ENCODE measurements around the gene NCOA6.

Gene NCOA6

GRCh38 chr20:34774449-34774848 lies 51.0 kb downstream of the NCOA6 start:
- DNase-seq (ENCODE audit: low spot score), result no peak

GRCh38 chr20:34773726-34774125 lies 51.7 kb downstream of the NCOA6 start:
- TF ChIP-seq, protein P1, sequence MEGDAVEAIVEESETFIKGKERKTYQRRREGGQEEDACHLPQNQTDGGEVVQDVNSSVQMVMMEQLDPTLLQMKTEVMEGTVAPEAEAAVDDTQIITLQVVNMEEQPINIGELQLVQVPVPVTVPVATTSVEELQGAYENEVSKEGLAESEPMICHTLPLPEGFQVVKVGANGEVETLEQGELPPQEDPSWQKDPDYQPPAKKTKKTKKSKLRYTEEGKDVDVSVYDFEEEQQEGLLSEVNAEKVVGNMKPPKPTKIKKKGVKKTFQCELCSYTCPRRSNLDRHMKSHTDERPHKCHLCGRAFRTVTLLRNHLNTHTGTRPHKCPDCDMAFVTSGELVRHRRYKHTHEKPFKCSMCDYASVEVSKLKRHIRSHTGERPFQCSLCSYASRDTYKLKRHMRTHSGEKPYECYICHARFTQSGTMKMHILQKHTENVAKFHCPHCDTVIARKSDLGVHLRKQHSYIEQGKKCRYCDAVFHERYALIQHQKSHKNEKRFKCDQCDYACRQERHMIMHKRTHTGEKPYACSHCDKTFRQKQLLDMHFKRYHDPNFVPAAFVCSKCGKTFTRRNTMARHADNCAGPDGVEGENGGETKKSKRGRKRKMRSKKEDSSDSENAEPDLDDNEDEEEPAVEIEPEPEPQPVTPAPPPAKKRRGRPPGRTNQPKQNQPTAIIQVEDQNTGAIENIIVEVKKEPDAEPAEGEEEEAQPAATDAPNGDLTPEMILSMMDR (IDR thresholded peaks at IDR 0.05; ENCODE audit: extremely low read depth, missing control alignments), result no peak
- no peak for DNase-seq (ENCODE audit: low spot score)

More at GRCh38 chr20:34774449-34774848, 51.0 kb downstream of the NCOA6 start:
- TF ChIP-seq, protein P1 (IDR thresholded peaks at IDR 0.05; ENCODE audit: extremely low read depth, missing control alignments), result no peak

- no peak for DNase-seq (ENCODE audit: low spot score)
- TF ChIP-seq, protein P1 (IDR thresholded peaks at IDR 0.05; ENCODE audit: extremely low read depth, missing control alignments), result no peak
Observed at GRCh38 chr20:34772437-34772836, 53.0 kb downstream of the NCOA6 start.

- DNase-seq (ENCODE audit: low spot score), result no peak
- TF ChIP-seq, protein P1 (IDR thresholded peaks at IDR 0.05; ENCODE audit: extremely low read depth, missing control alignments), result no peak
Observed at GRCh38 chr20:34771680-34772081, 53.8 kb downstream of the NCOA6 start.

DNA sequence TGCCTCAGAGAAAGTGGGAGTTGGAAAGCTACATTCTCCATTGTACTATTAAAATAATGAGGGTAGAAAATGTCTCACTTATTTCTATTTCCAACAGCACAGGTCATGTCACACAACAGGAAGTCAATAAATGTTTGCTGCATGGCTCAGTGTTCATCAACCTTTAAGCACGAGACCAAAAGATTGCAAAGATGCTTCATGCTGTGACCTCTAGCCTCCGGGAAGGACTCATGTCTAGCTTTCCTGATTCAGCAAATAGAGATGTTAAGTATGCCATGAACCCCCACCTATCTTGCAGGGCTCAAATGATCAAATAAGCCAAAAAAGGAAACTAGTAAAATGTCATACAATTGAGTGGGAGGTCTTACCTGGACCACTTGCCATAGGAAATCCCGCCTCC lies 57.4 kb downstream of the NCOA6 start:
- TF ChIP-seq, protein P1 (IDR thresholded peaks at IDR 0.05; ENCODE audit: extremely low read depth, missing control alignments), result no peak

DNA sequence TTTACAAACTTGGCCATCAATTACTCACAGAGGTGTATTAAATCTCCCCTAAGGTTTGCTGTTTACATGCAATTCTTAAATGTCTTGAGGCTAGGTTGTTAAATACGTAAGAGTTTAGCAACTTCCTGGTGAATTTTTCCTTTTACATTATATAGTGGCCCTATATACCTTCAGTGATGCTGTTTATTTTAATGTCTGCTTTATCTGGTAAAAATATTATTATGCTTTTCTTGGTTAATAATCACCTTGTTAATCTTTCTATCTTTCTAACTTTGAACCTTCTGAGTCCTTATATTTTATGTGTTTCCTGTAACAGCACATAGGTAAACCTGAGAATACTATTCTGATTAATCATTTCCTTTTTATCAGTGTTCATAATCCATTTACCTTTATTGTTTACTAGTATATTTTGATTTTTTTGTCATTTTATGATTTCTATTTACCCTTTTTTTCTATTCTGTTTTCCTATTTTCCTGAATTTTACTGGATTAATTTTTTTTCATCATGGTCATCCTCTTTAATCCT lies 63.4 kb downstream of the NCOA6 start:
- TF ChIP-seq, protein P1 (IDR thresholded peaks at IDR 0.05; ENCODE audit: extremely low read depth, missing control alignments), result no peak
- no peak for DNase-seq (ENCODE audit: low spot score)

More for the DNA sequence above, 57.4 kb downstream of the NCOA6 start:
- no peak for DNase-seq (ENCODE audit: low spot score)

DNA sequence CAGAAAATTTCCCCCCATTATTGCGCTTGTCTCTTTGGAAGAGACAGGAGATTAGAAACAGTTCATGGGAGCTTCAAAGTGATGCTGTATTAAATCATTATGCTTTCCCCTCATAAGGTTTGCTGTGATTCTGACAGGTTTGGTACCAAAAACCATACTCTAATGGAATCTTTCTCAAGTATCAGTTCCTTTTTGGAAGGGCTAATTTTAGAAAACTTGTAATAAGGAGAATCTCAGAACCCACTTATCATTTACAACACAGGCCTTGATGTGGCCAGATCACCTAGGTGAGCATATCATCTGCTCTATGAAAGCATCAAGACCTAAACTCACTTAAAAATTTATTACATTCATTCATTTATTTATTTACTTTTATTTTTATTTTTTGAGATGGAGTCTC lies 70.1 kb downstream of the NCOA6 start:
- TF ChIP-seq, protein P1 (IDR thresholded peaks at IDR 0.05; ENCODE audit: extremely low read depth, missing control alignments), result no peak
- peak; percentile 57 for DNase-seq (ENCODE audit: low spot score)
